Neural progenitor cell (in vitro differentiated cells): Measurements from ENCODE around the gene PTGR3. TPM values are rescaled to one million over a fixed set of nuclear protein-coding genes. Genes with fewer than 3 reads are reported as not detected.

Experiments used
- DNase-seq: peaks from one replicate; pipeline ENCODE4 v3.0.0-alpha.2; 2016; ENCODE audit warnings: low spot score
- H2AFZ ChIP-seq: fragments of 200-600 bp; sonication (generic); replicated peaks from 2 replicates; pipeline ENCODE4 v1.6.1; 2016; ENCODE audit warnings: antibody characterized with exemption
- H3F3A ChIP-seq: fragments of 200-600 bp; sonication (generic); 2 replicates; pipeline ENCODE4 v1.6.1; 2016; ENCODE audit warnings: antibody characterized with exemption, low read depth
- H3K27ac ChIP-seq: fragments of 200-600 bp; sonication (generic); 2 replicates; pipeline ENCODE4 v1.5.1; 2016; ENCODE audit warnings: mild to moderate bottlenecking
- H3K27me3 ChIP-seq: fragments of 200-600 bp; sonication (generic); 2 replicates; pipeline ENCODE4 v1.6.1; 2016; ENCODE audit warnings: mild to moderate bottlenecking, moderate library complexity
- H3K36me3 ChIP-seq: fragments of 200-600 bp; sonication (generic); 2 replicates; pipeline ENCODE4 v1.5.1; 2016
- H3K4me1 ChIP-seq: fragments of 200-600 bp; sonication (generic); 2 replicates; pipeline ENCODE4 v1.6.1; 2016; ENCODE audit warnings: mixed run types
- H3K4me2 ChIP-seq: fragments of 200-600 bp; sonication (generic); 2 replicates; pipeline ENCODE4 v1.6.1; 2016
- H3K4me3 ChIP-seq: fragments of 200-600 bp; sonication (generic); 2 replicates; pipeline ENCODE4 v1.5.1; 2016
- H3K79me2 ChIP-seq: fragments of 200-600 bp; sonication (generic); 2 replicates; pipeline ENCODE4 v1.6.1; 2016; ENCODE audit warnings: low read depth
- H3K9ac ChIP-seq: fragments of 200-600 bp; sonication (generic); 2 replicates; pipeline ENCODE4 v1.6.1; 2016
- H3K9me3 ChIP-seq: fragments of 200-600 bp; sonication (generic); 2 replicates; pipeline ENCODE4 v1.5.1; 2016; ENCODE audit warnings: low read depth
- H4K20me1 ChIP-seq: fragments of 200-600 bp; sonication (generic); 2 replicates; pipeline ENCODE4 v1.6.1; 2016; ENCODE audit warnings: low read depth
- H3K27ac Mint-ChIP-seq: 3 replicates; pipeline ENCODE4 v1.8.0; 2021; ENCODE audit warnings: mixed read lengths
- H3K27me3 Mint-ChIP-seq: 2 replicates; pipeline ENCODE4 v1.8.0; 2022; ENCODE audit warnings: low read depth, mild to moderate bottlenecking, inconsistent platforms, moderate library complexity, mixed read lengths; ENCODE audit not compliant: insufficient read depth
- H3K36me3 Mint-ChIP-seq: 3 replicates; pipeline ENCODE4 v1.8.0; 2021; ENCODE audit warnings: mixed read lengths
- H3K4me1 Mint-ChIP-seq: 3 replicates; pipeline ENCODE4 v1.8.0; 2021; ENCODE audit warnings: mixed read lengths
- H3K4me3 Mint-ChIP-seq: 3 replicates; pipeline ENCODE4 v1.8.0; 2021; ENCODE audit warnings: mild to moderate bottlenecking, moderate library complexity, mixed read lengths
- H3K9me3 Mint-ChIP-seq: 3 replicates; pipeline ENCODE4 v1.8.0; 2020; ENCODE audit warnings: mixed read lengths
- CTCF ChIP-seq: fragments of 200-600 bp; sonication (generic); IDR thresholded peaks from 2 replicates; pipeline ENCODE4 v1.5.1; 2017; ENCODE audit warnings: antibody characterized with exemption, mild to moderate bottlenecking
- EZH2 ChIP-seq: fragments of 200-600 bp; sonication (generic); IDR thresholded peaks from 2 replicates; pipeline ENCODE4 v1.6.1; 2017; ENCODE audit warnings: antibody characterized with exemption, mild to moderate bottlenecking, moderate library complexity
- EZH2phosphoT487 ChIP-seq: fragments of 200-600 bp; sonication (generic); IDR thresholded peaks from 2 replicates; pipeline ENCODE4 v1.6.1; 2017; ENCODE audit warnings: antibody characterized with exemption
- total RNA-seq: library from RNA; depleted of rRNA; stranded (reverse); fragments of >200 nt; gene quantifications from 2 replicates; pipeline ENCODE4 v1.2.3, GENCODE V29; 2015; ENCODE audit warnings: low replicate concordance

Gene PTGR3
- total RNA-seq, 1 donor from 2014 or later, result 13.0 TPM

GRCh38 chr18:75230163-75231052 is 21.5 kb upstream of the PTGR3 start:
- Histone ChIP-seq H3K4me3 (no peak overlapping the region), H3K27me3 (no peaks in the 10 kb centered on the region)

GRCh38 chr18:75229437-75229836 is 20.5 kb upstream of the PTGR3 start:
- Mint-ChIP-seq H3K4me3 (no peak overlapping the region), H3K9me3 (no peaks in the 10 kb centered on the region), H3K27me3 (peaks cover 4% of the 10 kb centered on the region), H3K4me1 (peaks cover 24% of the 10 kb centered on the region), H3K36me3 (no peaks in the 10 kb centered on the region), H3K27ac (no peak overlapping the region)
- no peak for DNase-seq
- H3K4me2 ChIP-seq, result no peak overlapping the region
- TF ChIP-seq EZH2phosphoT487 (no peak), EZH2 (no peak), CTCF (no peak)
- peaks cover 3% of the 10 kb centered on the region for H3K4me1 ChIP-seq
- H3K79me2 ChIP-seq, result no peaks in the 10 kb centered on the region
- no peak overlapping the region for H2AFZ ChIP-seq
- no peaks in the 10 kb centered on the region for H4K20me1 ChIP-seq
- no peaks in the 10 kb centered on the region for H3K36me3 ChIP-seq
- no peaks in the 10 kb centered on the region for H3K9me3 ChIP-seq
- no peak overlapping the region for H3K9ac ChIP-seq
- no peak overlapping the region for H3K4me3 ChIP-seq
- H3K27ac ChIP-seq, result no peak overlapping the region
- no peaks in the 10 kb centered on the region for H3F3A ChIP-seq
- H3K27me3 ChIP-seq, result no peaks in the 10 kb centered on the region

More at GRCh38 chr18:75230163-75231052, 21.5 kb upstream of the PTGR3 start:
- H3K4me1 ChIP-seq, result peaks cover 3% of the 10 kb centered on the region
- no peak overlapping the region for H3K27ac ChIP-seq
- no peak overlapping the region for H3K4me3 Mint-ChIP-seq
- no peaks in the 10 kb centered on the region for H3K36me3 ChIP-seq
- H3K36me3 Mint-ChIP-seq, result no peaks in the 10 kb centered on the region
- H2AFZ ChIP-seq, result no peak overlapping the region
- no peaks in the 10 kb centered on the region for H3F3A ChIP-seq
- no peaks in the 10 kb centered on the region for H3K9me3 Mint-ChIP-seq
- DNase-seq, result no peak
- no peak overlapping the region for H3K4me2 ChIP-seq
- H3K9me3 ChIP-seq, result no peaks in the 10 kb centered on the region
- no peak overlapping the region for H3K27ac Mint-ChIP-seq
- TF ChIP-seq CTCF, result no peak
- no peak for TF ChIP-seq EZH2
- TF ChIP-seq EZH2phosphoT487, result no peak
- peaks cover 23% of the 10 kb centered on the region for H3K4me1 Mint-ChIP-seq
- no peaks in the 10 kb centered on the region for H4K20me1 ChIP-seq
- H3K9ac ChIP-seq, result no peak overlapping the region
- no peaks in the 10 kb centered on the region for H3K79me2 ChIP-seq
- peaks cover 4% of the 10 kb centered on the region for H3K27me3 Mint-ChIP-seq

GRCh38 chr18:75228967-75229366 is 20.0 kb upstream of the PTGR3 start:
- H3K4me1 Mint-ChIP-seq, result peaks cover 29% of the 10 kb centered on the region
- TF ChIP-seq EZH2, result no peak
- no peak for TF ChIP-seq CTCF
- no peak for TF ChIP-seq EZH2phosphoT487
- peaks cover 3% of the 10 kb centered on the region for H3K4me1 ChIP-seq
- no peaks in the 10 kb centered on the region for H3K79me2 ChIP-seq
- no peaks in the 10 kb centered on the region for H3K36me3 Mint-ChIP-seq
- no peak overlapping the region for H3K27ac ChIP-seq
- no peaks in the 10 kb centered on the region for H3K27me3 ChIP-seq
- H3K4me3 ChIP-seq, result no peak overlapping the region
- H3K4me3 Mint-ChIP-seq, result no peak overlapping the region
- H3K9me3 Mint-ChIP-seq, result no peaks in the 10 kb centered on the region
- peaks cover 4% of the 10 kb centered on the region for H3K27me3 Mint-ChIP-seq
- H3K9ac ChIP-seq, result no peak overlapping the region
- H3K4me2 ChIP-seq, result no peak overlapping the region
- H3K9me3 ChIP-seq, result no peaks in the 10 kb centered on the region
- no peak for DNase-seq
- H3K27ac Mint-ChIP-seq, result no peak overlapping the region
- H3F3A ChIP-seq, result no peaks in the 10 kb centered on the region
- H3K36me3 ChIP-seq, result no peaks in the 10 kb centered on the region
- H4K20me1 ChIP-seq, result no peaks in the 10 kb centered on the region
- no peak overlapping the region for H2AFZ ChIP-seq
